Kidney tubule cell (primary cell): ENCODE measurements around the gene STK38.
"Not testable (repeated sequence)": the region's sequence is repeated elsewhere in the genome, so short reads cannot be mapped to it uniquely, and the experiment has no call there.

Source experiments
- DNase-seq: peaks from one replicate; pipeline ENCODE4 v3.0.0-alpha.2; 2018; ENCODE audit warnings: low spot score

The STK38 gene

GRCh38 chr6:36546920-36547645, at the start of gene STK38:
STK38 (minus strand) TSS chr6:36547479; CDS start chr6:36540202, 7,277 bp downstream.
- DNase-seq: peak; percentile 89

DNA sequence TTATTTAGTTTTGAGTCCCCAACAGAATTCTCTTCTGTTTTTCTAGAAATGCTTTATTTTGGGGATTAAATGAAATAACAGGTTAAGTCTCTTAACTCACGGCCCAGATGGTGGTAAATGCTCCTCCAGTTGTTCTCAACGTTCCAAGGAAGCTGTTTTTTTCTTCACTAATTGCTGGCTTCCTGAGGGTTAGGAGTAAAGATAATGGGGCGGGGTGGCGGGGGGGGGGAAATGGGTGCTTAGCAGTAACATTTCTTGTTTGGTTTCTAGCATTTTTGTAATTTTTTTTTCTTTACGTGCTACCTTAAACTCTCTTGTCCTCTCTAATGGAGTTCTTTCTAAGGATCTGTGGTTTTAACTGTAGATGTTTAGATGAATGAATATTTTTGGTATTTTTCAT, 49.1 kb upstream of the STK38 start:
- DNase-seq: peak; percentile 34

DNA sequence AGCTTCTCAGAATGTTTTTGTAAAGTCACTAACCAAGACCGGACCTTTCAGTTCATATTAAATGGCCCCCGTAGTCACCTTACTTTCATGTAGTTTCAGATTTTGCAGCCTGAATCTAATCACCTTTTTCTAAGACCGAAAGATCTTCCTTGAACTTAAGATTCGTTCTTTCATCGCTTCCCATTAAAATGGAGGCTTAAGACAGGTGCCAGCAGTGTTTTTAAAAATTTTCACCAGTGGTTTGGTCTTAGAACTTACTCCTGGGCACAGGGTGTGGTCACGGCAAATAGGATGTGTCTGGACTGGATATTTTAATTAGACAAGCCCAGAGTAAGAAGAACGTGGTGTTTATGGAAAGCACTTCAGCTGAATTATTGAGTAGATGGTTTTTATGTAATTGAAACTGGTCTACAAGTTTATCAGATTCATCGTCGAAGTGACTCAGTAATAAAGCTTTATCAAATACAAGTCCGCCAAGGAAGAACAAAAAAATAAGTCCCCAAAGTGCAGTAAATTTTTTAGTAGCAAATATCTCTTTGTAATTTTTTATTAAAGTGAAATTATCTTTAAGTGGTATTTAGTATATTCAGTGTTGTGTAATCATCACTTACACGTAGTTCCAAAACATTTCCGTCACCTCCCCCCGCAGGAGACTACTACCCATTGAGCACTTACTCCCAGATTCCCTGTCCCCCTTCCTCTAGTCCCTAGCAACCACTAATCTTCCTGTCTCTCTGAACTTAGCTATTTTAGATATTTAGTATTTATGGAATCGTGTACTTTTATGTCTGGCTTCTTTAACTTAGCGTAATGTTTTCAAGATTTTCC, 47.8 kb upstream of the STK38 start:
- peak; percentile 55 for DNase-seq

DNA sequence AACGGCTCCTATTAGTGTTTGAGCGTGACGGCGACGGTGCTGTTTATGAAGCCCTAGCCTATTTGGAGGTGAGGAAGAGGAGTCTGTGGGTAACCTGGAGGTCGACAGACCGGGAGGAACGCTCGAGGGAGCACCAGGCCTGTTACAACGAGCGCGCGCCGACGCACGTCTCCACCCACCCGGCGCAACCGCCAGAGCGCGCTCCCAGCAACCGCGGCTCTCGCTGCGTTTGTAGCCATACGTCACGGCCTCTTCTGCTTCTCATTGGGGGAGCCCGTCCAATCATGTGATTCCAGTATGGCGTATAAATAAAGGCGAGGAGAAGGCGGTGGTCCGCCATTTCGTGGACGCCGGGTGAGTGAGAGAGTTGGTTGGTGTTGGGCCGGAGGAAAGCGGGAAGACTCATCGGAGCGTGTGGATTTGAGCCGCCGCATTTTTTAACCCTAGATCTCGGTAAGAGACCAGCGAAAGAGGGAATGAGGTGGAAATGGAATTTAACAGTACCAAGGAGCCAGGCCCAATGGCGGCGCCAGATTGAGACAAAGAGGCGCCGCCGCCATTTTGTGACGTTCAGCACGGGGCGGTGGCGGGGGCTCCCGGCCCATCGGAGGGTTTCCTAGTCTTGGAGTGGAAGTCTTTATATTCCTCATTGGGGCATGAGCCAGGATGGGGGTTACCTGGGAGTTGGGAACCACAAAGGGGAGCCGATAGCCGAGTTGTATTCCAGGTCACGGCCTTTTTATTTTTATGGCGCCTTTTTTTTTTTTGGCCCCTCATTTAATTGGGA, 46.9 kb upstream of the STK38 start, which contains the start of gene SRSF3:
SRSF3 (plus strand) TSS at position 334 of the 787 bp plus-strand sequence. CDS start 2,401 bp downstream, outside the sequence.
- DNase-seq: peak; percentile 99

GRCh38 chr6:36593569-36594028, 46.3 kb upstream of the STK38 start:
- peak; percentile 73 for DNase-seq

DNA sequence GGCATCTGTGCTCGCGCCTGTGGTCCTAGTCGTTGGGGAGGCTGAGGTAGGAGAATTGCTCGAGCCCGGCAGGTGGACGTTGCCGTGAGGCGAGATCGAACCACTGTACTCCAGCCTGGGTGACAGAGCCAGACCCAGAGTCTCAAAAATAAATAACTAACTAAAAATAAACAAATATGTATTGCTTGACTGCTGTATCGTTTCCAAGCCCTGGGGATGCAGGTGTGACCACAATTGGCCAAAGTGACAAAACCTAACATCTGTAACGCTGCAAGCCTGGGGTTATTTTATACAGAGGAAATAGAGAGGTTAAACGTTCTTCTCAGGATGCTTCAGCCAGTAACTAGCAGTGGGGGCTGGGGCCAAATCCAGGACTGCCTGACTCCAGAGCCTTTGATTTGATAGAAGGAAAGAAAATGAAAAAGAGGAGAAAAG, 45.0 kb upstream of the STK38 start:
- no peak for DNase-seq

- DNase-seq: peak; percentile 86
These were observed 43.0 kb upstream of the STK38 start for GRCh38 chr6:36590237-36590636.

DNA sequence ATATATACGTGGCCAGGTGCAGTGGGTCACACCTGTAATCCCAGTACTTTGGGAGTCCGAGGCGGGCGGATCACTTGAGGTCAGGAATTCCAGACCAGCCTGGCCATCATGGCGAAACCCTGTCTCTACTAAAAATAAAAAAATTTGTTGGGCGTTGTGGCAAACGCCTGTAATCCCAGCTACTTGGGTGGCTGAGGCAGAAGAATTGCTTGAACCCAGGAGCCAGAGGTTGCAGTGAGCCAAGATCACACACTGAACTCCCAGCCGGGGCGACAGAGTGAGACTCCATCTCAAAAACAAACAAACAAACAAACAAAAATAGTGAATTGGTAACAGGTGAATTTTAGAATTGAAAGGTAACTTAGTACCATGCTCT, 41.7 kb upstream of the STK38 start:
- DNase-seq: not testable (repeated sequence)

- DNase-seq: no peak
These were observed 39.3 kb upstream of the STK38 start for GRCh38 chr6:36586606-36587005.

GRCh38 chr6:36581716-36582115, 34.4 kb upstream of the STK38 start:
- peak; percentile 43 for DNase-seq

GRCh38 chr6:36580184-36580526, 32.9 kb upstream of the STK38 start:
- no peak for DNase-seq

DNA sequence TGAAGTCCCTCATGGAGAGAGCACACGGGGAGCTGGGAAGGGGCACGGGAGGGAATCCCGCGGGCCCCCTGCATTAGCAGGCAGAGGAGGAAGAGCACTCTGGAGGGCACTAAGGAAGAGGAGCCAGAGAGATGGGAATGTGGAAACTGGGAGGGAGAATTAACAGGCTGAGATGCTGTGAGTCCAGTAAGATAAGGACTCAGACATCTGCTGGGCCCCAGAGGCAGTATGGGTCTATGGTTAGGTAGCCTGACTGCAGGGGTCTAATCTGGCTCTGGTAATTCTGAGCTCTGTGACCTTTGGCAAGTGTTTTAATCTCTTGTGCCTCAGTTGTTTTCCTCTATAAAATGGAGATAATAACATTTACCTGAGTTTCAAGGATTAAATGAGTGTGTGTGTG, 31.2 kb upstream of the STK38 start:
- DNase-seq: no peak

GRCh38 chr6:36578030-36578429, 30.8 kb upstream of the STK38 start:
- no peak for DNase-seq

DNA sequence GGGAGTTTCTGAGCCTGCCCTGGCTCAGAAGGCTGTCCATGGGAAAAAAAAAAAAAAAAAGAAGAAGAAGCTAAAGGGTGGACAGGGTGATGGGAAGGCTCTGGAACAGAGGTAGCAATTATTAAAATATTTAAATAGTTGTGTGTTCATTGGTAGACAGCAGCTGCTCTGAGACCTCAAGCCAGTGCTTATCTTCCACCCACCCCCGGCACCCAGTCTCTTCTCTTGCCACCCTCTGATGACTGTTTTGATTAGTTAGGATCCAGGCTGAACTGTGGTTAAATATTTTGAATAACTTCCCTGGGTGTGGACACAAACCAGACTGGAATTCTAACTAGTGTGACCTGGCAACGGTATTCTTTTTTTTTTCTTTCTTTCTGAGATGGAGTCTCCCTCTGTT, 30.0 kb upstream of the STK38 start:
- DNase-seq: peak; percentile 94

DNA sequence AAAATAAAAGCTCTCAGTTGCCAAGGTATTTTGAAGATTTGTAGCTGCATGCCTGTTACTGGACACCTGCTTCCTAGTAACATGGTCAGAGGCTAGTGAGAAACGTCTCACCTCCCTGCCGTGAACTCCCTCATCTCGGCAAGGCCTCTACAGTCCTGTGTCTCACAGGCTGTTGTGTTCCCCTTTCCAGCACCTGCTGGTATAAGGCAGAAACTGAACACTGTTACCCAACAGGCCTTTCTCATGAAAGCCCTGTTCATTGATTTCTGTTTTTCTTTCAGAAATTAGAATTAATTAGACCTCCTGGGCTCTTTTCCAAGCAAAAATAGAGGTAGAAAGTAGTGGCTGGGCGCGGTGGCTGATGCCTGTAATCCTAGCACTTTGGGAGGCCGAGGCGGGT, 29.3 kb upstream of the STK38 start:
- DNase-seq: no peak

DNA sequence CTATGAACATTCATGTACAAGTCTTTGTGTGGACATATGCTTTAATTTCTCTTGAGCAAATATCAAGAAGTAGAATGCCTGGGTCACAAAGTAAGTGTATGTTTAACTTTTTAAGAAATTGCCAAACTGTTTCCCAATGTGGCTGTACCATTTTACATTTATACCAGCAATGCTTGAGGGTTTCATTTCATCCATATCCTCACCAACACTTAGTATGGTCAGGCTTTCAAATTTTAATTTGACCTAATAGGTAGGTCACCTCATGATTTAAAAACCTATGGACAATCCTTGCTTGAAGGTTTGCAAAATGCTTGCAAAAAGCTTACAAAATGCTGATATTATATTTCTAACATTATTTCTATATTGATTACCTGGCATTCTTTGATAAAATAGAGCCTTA, 27.4 kb upstream of the STK38 start:
- no peak for DNase-seq

DNA sequence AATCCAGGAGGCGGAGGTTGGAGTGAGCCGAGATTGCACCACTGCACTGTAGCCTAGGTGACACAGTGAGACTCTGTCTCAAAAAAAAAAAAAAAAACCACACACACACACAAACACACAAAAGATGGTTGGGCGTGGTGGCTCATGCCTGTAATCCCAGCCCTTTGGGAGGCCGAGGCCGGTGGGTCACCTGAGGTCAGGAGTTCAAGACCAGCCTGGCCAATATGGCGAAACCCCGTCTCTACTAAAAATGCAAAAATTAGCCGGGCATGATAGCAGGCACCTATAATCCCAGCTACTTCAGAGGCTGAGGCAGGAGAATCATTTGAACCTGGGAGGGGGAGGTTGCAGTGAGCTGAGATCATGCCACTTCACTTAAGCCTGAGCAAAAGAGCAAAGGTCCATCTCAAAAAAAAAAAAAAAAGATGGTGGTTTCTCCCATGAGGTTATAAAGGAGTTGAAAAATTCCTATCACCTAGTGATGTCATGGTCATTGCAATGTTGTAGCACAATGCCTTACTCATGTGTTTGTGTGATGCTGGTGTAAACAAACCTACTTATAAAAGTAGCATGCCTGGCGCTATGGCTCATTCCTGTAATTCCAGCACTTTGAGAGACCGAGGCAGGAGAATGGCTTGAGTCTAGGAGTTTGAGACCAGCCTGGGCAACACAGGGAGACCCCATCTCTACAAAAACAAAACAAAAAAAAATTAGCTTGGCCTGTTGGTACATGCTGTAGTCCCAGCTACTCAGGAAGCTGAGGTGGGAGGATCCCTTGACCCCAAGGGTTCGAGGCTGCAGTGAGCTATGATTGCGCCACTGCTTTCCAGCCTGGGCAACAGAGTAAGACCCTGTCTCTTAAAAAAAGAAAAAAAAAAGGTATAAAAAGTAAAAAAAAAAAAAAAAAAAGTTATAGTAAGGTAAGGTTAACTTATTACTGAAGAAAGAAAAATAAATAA, 25.4 kb upstream of the STK38 start:
- DNase-seq: peak; percentile 66

DNA sequence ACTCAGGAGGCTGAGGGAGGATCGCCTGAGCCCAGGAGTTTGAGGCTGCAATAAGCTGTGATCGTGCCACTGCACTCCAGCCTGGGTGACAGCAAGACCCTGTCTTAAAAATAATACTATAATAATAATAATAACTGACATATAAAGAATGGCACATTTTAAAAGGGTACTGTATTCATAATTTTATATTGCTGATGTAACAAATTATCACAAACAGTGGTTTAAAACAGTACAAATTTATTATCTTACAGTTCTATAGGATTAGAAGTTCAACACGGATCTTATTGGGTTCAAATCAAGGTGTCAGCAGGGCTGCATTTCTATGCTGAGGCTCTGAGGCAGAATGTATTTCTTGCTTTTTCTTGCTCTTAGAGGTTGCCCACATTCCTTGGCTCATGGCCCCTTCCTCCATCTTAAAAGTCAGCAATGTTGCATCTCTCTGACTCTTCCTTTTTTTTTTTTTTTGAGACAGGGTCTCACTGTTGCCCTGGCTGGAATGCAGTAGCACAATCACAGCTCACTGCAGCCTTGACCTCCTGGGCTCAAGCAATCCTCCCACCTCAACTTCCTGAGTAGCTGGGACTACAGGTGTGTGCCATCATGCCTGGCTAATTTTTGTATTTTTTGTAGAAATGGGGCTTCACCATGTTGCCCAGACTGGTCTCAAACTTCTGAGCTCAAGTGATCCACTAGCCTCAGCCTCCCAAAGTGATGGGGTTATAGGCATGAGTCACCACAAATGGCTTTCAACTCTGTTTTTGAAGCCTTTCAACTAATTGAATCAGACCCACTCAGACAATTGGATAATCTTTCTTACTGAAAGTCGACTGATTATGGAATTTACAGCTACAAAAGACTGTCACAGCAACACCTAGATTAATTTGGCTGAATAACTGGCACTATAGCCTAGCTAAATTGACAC, 24.1 kb upstream of the STK38 start:
- no peak for DNase-seq

GRCh38 chr6:36570264-36570663, 23.0 kb upstream of the STK38 start:
- DNase-seq: no peak

GRCh38 chr6:36566418-36566905, 19.2 kb upstream of the STK38 start:
- DNase-seq: no peak
